Mucosa of descending colon (tissue), 3 donors: ENCODE measurements around the gene ATP13A1. TPM values are rescaled to one million over a fixed set of nuclear protein-coding genes. Genes with fewer than 3 reads are reported as not detected.
A peak's percentile ranks its signal among the peaks of the same experiment; 100 is the strongest.
"Not testable (repeated sequence)": the region's sequence is repeated elsewhere in the genome, so short reads cannot be mapped to it uniquely, and the experiment has no call there.

Source experiments
- ATAC-seq: fragments of 200-7000 bp; cut with Tn5 transposase; one replicate; pipeline ENCODE4 v1.9.1; 2020; ENCODE audit warnings: mild to moderate bottlenecking, moderate library complexity
- DNase-seq, 3 donors: peaks; one replicate each; pipeline ENCODE4 v3.0.0-alpha.2; 2020
- H3K36me3 ChIP-seq: fragments of 200-600 bp; one replicate; pipeline ENCODE4 v1.8.0; 2021; ENCODE audit warnings: low read depth, mild to moderate bottlenecking
- H3K4me1 ChIP-seq: fragments of 200-600 bp; one replicate; pipeline ENCODE4 v1.8.0; 2021; ENCODE audit warnings: low read depth, mild to moderate bottlenecking
- H3K4me3 ChIP-seq: fragments of 200-600 bp; one replicate; pipeline ENCODE4 v1.8.0; 2021; ENCODE audit warnings: mild to moderate bottlenecking
- H3K9me3 ChIP-seq: fragments of 200-600 bp; one replicate; pipeline ENCODE4 v1.8.0; 2021; ENCODE audit warnings: mild to moderate bottlenecking
- intact Hi-C, 2 donors: fragments of 100-400 bp; cut with DNase I in 1 of 2; cut with micrococcal nuclease in 1 of 2; formaldehyde crosslinking; loops; one replicate each; pipeline versions ENCODE4 v1.11.0 to v1.11.1; 2022; cut with DNase I, micrococcal nuclease
- total RNA-seq, 3 donors: library from RNA; stranded (reverse); fragmentation: NEBNext Ultra II Directional in 2 of 3; extraction: Animal tissue kit (Norgen Biotek cat#: 25700) in 2 of 3; gene quantifications; one replicate each; pipeline versions ENCODE4 v1.2.1 to v1.2.4, GENCODE V29; 2021 to 2023
- TF ChIP-seq, protein P1 (sequence below): fragments of 200-600 bp; IDR thresholded peaks from one replicate; pipeline ENCODE4 v1.8.0; 2022; ENCODE audit warnings: antibody characterized with exemption, mild to moderate bottlenecking
- donor health status: DM: no; HTN: no; CAD: no; lungs with moderate emphysema.
- donor health status: DM: no; HTN: no; CAD: no.
- donor health status: DM: no; HTN: yes; CAD: no.

The ATP13A1 gene
- total RNA-seq, 3 donors from 2014 or later: 56.1 to 71.9 (median 58.1) TPM

DNA sequence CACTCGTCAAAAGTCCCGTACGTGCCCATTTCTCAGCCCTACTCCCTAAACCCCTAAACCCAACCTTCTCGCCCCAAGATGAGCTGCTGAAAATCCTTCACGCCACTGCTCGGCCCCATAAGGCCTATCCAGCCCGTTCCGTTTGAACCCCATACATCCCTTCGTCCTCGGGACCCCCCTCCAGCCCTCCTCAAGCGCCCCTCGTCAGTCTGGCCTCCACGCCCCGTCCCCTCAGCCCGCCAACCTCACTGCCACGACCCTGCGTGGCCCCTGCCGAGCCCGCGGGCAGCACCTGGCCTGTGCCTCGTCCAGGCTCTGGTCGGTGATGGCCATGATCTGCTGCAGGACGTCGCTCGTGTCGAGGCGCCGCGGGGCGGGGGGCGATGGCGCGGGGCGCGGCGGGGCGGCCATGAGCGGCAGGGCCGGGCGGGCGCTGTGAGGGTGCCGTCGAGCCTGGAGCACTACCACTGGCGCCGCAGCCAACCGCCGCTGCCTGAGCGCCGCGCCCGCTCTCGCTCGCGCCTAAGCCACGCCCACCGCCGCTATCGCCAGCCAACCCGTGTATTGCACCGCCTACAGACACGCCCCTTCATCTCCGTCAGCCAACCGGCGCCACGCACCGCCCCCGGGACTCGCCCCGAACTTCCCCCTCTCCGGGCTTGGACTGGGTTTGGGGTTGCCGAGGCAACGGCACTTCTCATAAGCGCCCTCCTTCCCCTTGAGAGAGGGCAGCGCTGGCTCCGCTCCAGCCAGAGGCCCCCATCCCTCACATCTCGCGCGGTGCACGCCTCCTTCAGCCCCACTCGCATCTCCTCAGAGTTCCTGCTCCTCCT lies 45.0 kb downstream of the ATP13A1 start, which contains the start of gene PBX4:
Gene PBX4, minus strand, starts transcription at position 469 of the 833 bp plus-strand sequence. Its CDS starts 58 bp downstream, at position 411.
- peak; percentile 99 for ATAC-seq
- intact Hi-C loops: no loop called here
- peak; percentile 98 for DNase-seq

DNA sequence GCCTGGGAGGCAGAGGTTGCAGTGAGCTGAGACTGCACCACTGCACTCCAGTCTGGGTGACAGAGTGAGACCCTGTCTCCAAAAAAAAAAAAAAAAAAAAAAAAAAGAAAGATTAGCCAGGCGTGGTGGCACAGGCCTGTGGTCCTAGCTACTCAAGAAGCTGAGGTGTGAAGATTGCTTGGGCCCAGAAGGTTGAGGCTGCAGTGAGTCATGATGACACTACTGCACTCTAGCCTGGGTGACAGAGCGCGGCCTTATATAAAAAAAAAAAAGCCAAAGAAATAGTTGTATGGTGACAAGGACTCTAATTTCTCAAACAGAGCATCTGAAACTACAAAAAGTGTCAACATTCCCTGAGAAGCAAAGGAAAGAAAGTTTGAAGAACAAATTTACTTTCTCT lies 48.4 kb downstream of the ATP13A1 start:
- no peaks in the 10 kb centered on the region for H3K36me3 ChIP-seq
- H3K9me3 ChIP-seq: no peaks in the 10 kb centered on the region
- no peak overlapping the region for H3K4me3 ChIP-seq
- intact Hi-C loops: no loop called here
- no peak for DNase-seq
- H3K4me1 ChIP-seq: peaks cover 12% of the 10 kb centered on the region
- TF ChIP-seq, protein P1, sequence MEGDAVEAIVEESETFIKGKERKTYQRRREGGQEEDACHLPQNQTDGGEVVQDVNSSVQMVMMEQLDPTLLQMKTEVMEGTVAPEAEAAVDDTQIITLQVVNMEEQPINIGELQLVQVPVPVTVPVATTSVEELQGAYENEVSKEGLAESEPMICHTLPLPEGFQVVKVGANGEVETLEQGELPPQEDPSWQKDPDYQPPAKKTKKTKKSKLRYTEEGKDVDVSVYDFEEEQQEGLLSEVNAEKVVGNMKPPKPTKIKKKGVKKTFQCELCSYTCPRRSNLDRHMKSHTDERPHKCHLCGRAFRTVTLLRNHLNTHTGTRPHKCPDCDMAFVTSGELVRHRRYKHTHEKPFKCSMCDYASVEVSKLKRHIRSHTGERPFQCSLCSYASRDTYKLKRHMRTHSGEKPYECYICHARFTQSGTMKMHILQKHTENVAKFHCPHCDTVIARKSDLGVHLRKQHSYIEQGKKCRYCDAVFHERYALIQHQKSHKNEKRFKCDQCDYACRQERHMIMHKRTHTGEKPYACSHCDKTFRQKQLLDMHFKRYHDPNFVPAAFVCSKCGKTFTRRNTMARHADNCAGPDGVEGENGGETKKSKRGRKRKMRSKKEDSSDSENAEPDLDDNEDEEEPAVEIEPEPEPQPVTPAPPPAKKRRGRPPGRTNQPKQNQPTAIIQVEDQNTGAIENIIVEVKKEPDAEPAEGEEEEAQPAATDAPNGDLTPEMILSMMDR: no peak
- no peak for ATAC-seq

More for the DNA sequence above, 45.0 kb downstream of the ATP13A1 start, which contains the start of gene PBX4:
- TF ChIP-seq, protein P1: no peak
- Histone ChIP-seq H3K4me3 (peak within 1 kb of the TSS; percentile 6), H3K4me1 (peaks cover 12% of the 10 kb centered on the region), H3K36me3 (no peaks in the 10 kb centered on the region), H3K9me3 (no peaks in the 10 kb centered on the region)

DNA sequence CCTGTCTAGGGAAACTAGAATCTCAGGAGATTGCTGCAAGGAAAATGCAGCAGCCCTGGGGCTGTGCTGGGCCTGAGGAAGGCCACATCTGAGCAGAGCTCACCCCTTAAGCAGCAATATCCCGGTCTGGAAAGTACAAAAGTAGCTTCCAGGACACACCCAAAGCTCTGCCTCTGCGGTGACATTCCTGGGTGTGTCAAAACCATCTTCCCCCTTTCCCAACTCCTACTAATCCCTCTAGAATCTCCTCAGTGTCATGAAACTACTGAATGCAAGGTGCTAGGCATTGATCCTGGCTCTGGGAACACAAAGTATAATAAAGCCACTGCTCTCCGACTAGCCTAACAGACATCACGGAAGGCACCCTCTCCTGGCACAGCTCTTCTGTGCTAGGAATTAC lies 50.0 kb downstream of the ATP13A1 start:
- DNase-seq (no peak), ATAC-seq (peak; percentile 82)
- peaks cover 6% of the 10 kb centered on the region for H3K4me1 ChIP-seq
- H3K9me3 ChIP-seq: no peaks in the 10 kb centered on the region
- no peaks in the 10 kb centered on the region for H3K36me3 ChIP-seq
- intact Hi-C loops: no loop called here
- TF ChIP-seq, protein P1: no peak
- H3K4me3 ChIP-seq: no peak overlapping the region

DNA sequence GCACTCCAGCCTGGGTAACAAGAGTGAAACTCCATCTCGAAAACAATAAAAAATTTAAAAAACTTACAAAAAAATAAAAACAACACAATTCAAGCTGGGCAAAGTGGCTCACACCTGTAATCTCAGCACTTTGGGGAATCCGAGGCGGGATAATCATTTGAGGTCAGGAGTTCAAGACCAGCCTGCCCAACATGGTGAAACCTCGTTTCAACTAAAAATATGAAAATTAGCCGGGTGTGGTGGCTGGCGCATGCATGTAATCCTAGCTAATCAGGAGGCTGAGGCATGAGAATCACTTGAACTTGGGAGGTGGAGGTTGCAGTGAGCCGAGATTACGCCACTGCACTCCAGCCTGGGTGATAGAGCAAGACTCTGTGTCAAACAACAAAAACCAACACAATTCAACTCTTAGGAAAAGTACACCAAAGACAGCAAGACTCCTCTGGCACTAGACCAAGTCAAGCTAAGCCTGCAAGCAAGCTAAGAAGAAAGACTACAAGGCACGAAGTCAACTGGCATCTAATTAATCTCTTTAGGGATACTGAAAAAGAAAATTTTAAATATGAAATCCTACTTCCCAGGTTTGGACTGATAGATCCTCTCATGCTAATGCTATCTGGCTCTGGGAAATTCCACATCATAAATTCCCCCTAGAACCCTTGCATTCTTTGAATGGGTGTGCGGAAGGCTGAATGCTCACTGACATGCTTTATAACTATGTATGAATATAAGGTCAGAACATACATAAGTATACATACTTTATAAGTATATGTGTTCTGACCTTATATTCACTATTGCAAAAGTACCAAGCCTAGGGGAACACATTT lies 52.9 kb downstream of the ATP13A1 start:
- DNase-seq: no peak
- ATAC-seq: no peak
- H3K4me3 ChIP-seq: no peak overlapping the region
- no peaks in the 10 kb centered on the region for H3K36me3 ChIP-seq
- peaks cover 4% of the 10 kb centered on the region for H3K4me1 ChIP-seq
- H3K9me3 ChIP-seq: no peaks in the 10 kb centered on the region
- intact Hi-C loops: no loop called here
- TF ChIP-seq, protein P1: no peak

DNA sequence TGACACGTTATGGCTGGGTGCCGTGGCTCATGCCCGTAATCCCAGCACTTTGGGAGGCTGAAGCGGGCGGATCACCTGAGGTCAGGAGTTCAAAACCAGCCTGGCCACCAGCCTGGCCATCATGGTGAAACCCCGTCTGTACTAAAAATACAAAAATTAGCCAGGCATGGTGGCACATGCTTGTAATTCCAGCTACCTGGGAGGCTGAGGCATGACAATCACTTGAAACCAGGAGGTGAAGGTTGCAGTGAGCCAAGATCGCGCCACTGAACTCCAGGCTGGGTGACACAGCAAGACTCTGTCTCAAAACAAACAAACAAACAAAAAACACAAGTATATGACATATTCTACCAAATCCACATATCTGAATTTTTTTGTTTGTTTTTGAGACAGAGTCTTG lies 56.8 kb downstream of the ATP13A1 start:
- intact Hi-C loops, H3K9me3 ChIP-seq, ATAC-seq: not testable (repeated sequence)

DNA sequence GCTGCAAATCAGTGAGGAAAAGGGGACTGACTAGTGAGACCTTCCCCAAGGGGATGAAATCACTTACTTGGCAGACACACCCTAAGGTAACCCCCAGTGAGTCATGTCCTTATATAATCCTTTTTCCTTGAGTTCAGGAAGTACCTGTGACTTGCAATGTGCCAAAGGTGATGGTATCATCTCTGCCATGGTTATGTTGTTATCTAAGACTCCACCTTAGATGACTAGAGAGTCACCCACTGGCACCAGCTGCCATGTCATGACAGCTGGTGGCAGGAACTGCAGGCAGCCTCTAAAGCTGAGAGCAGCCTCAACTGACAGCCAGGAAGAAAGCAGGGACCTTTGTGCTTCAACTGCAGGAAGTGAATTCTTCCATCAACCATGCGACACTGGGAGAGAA lies 57.5 kb downstream of the ATP13A1 start:
- no peaks in the 10 kb centered on the region for H3K9me3 ChIP-seq
- peaks cover 13% of the 10 kb centered on the region for H3K4me1 ChIP-seq
- peak; percentile 96 for ATAC-seq
- intact Hi-C loops: no loop called here
- no peak overlapping the region for H3K4me3 ChIP-seq
- TF ChIP-seq, protein P1: no peak
- H3K36me3 ChIP-seq: no peaks in the 10 kb centered on the region
- DNase-seq: peak; percentile 70 to 77 (median 77)

More for the DNA sequence above, 56.8 kb downstream of the ATP13A1 start:
- not testable (repeated sequence) for DNase-seq, H3K36me3 ChIP-seq, H3K4me1 ChIP-seq, H3K4me3 ChIP-seq
